GM18507 (cell line): ENCODE data around the gene MEIOB.

Experiments used
- DNase-seq: peaks from one replicate; pipeline ENCODE4 v3.0.0; 2011; ENCODE audit warnings: low read depth; ENCODE audit not compliant: insufficient read length; ENCODE audit errors: extremely low spot score
- FAIRE-seq: peaks from 2 replicates; lab custom pipeline; 2011; peaks lifted over from hg19 to GRCh38; lab: Jason Lieb, UNC

Gene MEIOB

GRCh38 chr16:1791943-1792812, 79.8 kb downstream of the MEIOB start:
- no peak for DNase-seq
- no peak for FAIRE-seq

- FAIRE-seq, result no peak
- no peak for DNase-seq
Measured at GRCh38 chr16:1791256-1791942, 80.6 kb downstream of the MEIOB start.

GRCh38 chr16:1790611-1791255, 81.2 kb downstream of the MEIOB start:
- FAIRE-seq, result no peak
- DNase-seq, result no peak

- FAIRE-seq, result no peak
- DNase-seq, result no peak
Measured at GRCh38 chr16:1790261-1790610, 81.7 kb downstream of the MEIOB start.

- no peak for FAIRE-seq
- no peak for DNase-seq
Measured at GRCh38 chr16:1789643-1790045, 82.3 kb downstream of the MEIOB start.

GRCh38 chr16:1788708-1789100, 83.3 kb downstream of the MEIOB start:
- no peak for DNase-seq
- FAIRE-seq, result no peak

- FAIRE-seq (no peak), DNase-seq (no peak)
Measured at GRCh38 chr16:1788095-1788707, 83.8 kb downstream of the MEIOB start.

GRCh38 chr16:1787322-1788094, 84.5 kb downstream of the MEIOB start:
- DNase-seq (no peak), FAIRE-seq (no peak)

GRCh38 chr16:1787056-1787321, 85.0 kb downstream of the MEIOB start:
- DNase-seq (no peak), FAIRE-seq (no peak)

- no peak for FAIRE-seq
- DNase-seq, result no peak
Measured at GRCh38 chr16:1786242-1787055, 85.5 kb downstream of the MEIOB start.

- FAIRE-seq, result no peak
- DNase-seq, result no peak
Measured at GRCh38 chr16:1785846-1786170, 86.2 kb downstream of the MEIOB start.

GRCh38 chr16:1784977-1785845, 86.8 kb downstream of the MEIOB start:
- DNase-seq, result no peak
- FAIRE-seq, result no peak
